ENCODE results near the gene TSPEAR.

DNA sequence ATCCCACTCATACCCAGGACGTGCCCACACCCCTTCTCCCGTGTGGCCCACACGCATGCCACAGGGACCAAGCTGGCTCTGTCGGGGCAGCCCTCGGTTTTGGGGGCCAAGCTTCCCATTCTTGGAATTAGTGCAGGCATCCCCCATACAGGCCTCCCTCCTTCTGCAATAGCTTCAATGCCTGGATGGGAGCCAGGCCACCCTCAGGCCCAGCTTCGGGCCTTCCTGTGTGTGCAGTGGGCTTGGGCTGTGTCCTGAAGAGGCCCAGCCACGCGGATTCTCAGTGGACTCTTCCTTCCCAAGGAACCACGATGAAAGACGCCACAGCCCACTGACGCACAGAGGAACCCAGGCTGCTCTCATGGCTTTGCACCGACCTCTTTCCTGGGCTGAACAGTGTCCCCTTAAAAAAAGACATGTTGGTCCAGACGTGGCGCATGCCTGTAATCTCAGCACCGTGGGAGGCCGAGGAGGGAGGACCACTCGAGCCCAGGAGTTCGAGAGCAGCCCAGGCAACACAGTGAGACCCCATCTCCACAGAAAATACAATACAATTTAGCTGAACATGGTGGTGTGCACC, 61.8 kb downstream of the TSPEAR start:
- TF ChIP-seq, protein P1, sequence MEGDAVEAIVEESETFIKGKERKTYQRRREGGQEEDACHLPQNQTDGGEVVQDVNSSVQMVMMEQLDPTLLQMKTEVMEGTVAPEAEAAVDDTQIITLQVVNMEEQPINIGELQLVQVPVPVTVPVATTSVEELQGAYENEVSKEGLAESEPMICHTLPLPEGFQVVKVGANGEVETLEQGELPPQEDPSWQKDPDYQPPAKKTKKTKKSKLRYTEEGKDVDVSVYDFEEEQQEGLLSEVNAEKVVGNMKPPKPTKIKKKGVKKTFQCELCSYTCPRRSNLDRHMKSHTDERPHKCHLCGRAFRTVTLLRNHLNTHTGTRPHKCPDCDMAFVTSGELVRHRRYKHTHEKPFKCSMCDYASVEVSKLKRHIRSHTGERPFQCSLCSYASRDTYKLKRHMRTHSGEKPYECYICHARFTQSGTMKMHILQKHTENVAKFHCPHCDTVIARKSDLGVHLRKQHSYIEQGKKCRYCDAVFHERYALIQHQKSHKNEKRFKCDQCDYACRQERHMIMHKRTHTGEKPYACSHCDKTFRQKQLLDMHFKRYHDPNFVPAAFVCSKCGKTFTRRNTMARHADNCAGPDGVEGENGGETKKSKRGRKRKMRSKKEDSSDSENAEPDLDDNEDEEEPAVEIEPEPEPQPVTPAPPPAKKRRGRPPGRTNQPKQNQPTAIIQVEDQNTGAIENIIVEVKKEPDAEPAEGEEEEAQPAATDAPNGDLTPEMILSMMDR (IDR thresholded peaks at IDR 0.05 in 2 of 3, conservative IDR thresholded peaks at IDR 0.05 in 1 of 3; ENCODE audit: insufficient read depth in 2 of 3, low read depth in 1 of 3, low read length in 3 of 3), result no peak
- TF ChIP-seq SP1 (CRISPR knock-in tag; IDR thresholded peaks at IDR 0.05) (no peak), ETV5 (CRISPR knock-in tag; IDR thresholded peaks at IDR 0.05; ENCODE audit: low read depth) (no peak), YY1 (IDR thresholded peaks at IDR 0.05; ENCODE audit: borderline replicate concordance in 1 of 3, control insufficient read depth in 1 of 3, extremely low read depth in 1 of 3, insufficient read depth in 3 of 3, insufficient read length in 1 of 3, insufficient replicate concordance in 2 of 3, low read depth in 1 of 3, low read length in 2 of 3) (no peak), MXI1 (IDR thresholded peaks at IDR 0.05; ENCODE audit: low read depth, low read length) (no peak), KLF1 (tag; IDR thresholded peaks at IDR 0.05) (no peak), EZH2 (IDR thresholded peaks at IDR 0.05; ENCODE audit: borderline replicate concordance, low read depth, low read length) (no peak), KLF16 (IDR thresholded peaks at IDR 0.05) (no peak), LCOR (CRISPR knock-in tag; IDR thresholded peaks at IDR 0.05) (no peak), HNRNPK (IDR thresholded peaks at IDR 0.05; ENCODE audit: low read depth, low read length, poor library complexity, severe bottlenecking) (no peak), HDAC2 (IDR thresholded peaks at IDR 0.05) (no peak), NFYB (IDR thresholded peaks at IDR 0.05; ENCODE audit: extremely low read depth, insufficient read length) (no peak)
- TF ChIP-seq, protein P2, sequence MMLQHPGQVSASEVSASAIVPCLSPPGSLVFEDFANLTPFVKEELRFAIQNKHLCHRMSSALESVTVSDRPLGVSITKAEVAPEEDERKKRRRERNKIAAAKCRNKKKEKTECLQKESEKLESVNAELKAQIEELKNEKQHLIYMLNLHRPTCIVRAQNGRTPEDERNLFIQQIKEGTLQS (IDR thresholded peaks at IDR 0.05), result no peak
- TF ChIP-seq, protein P2 (CRISPR knock-in tag; conservative IDR thresholded peaks at IDR 0.05), result no peak
